Measurements from ENCODE around the gene PPFIA2.

DNA sequence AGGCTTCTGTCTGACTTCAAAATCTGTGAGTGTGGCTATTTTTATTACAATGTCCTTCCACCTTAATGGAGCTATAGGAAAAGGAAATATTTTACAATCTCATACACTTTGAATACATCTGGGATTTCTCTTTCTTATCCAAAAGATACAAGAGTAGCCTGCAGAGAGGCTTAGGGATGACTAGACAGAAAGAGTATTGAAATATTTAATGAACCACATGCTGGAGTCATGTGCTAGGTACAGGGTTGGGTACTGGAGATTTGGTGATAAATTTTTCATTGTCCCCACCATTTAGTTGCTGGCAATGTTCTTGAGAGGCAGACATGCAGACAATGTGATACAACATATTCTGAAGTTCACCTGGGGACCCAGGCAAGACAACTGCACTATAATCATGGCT, 126.0 kb downstream of the PPFIA2 start:
- TF ChIP-seq, protein P1, sequence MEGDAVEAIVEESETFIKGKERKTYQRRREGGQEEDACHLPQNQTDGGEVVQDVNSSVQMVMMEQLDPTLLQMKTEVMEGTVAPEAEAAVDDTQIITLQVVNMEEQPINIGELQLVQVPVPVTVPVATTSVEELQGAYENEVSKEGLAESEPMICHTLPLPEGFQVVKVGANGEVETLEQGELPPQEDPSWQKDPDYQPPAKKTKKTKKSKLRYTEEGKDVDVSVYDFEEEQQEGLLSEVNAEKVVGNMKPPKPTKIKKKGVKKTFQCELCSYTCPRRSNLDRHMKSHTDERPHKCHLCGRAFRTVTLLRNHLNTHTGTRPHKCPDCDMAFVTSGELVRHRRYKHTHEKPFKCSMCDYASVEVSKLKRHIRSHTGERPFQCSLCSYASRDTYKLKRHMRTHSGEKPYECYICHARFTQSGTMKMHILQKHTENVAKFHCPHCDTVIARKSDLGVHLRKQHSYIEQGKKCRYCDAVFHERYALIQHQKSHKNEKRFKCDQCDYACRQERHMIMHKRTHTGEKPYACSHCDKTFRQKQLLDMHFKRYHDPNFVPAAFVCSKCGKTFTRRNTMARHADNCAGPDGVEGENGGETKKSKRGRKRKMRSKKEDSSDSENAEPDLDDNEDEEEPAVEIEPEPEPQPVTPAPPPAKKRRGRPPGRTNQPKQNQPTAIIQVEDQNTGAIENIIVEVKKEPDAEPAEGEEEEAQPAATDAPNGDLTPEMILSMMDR (IDR thresholded peaks at IDR 0.05) = no peak
- TF ChIP-seq POLR2A (IDR thresholded peaks at IDR 0.05) = no peak
- TF ChIP-seq POLR2AphosphoS5 (IDR thresholded peaks at IDR 0.05) = no peak
- TF ChIP-seq EP300 (IDR thresholded peaks at IDR 0.05) = no peak
